NCI-H82 (cell line): ENCODE data around the gene SGMS1.
"Not testable (repeated sequence)": the region's sequence is repeated elsewhere in the genome, so short reads cannot be mapped to it uniquely, and the experiment has no call there.

Experiments used
- DNase-seq: peaks from one replicate; lab custom pipeline; 2025; lab: John Stamatoyannopoulos, UW

SGMS1 gene

DNA sequence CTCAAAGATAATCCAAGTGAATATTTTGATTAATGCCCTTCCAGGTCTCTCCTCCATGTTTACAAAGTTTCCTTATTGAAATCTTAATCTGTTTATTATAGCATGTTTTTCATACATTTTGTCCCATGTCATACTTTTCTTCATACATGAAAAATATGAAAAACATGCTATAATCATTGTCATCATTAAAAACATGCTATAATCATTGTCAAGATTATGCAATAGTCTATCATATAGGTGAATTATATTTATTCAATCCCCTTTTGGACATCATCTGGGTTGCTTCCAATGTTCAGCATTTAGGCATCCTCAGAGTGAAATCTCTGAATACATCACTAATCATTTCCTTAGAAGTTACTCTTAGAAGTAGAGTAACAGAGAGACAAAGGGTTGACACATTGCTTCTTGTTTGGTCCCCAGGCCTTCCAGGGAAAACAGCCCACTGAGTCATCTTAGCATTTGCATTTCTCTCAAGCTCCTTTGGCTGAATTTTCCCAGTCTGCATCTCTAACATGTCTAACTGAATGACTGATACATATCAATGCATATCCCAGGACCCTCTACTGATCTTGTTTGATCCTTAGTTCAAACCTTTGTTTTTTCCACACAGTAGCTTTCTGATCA, 87.0 kb downstream of the SGMS1 start:
- DNase-seq = no peak

DNA sequence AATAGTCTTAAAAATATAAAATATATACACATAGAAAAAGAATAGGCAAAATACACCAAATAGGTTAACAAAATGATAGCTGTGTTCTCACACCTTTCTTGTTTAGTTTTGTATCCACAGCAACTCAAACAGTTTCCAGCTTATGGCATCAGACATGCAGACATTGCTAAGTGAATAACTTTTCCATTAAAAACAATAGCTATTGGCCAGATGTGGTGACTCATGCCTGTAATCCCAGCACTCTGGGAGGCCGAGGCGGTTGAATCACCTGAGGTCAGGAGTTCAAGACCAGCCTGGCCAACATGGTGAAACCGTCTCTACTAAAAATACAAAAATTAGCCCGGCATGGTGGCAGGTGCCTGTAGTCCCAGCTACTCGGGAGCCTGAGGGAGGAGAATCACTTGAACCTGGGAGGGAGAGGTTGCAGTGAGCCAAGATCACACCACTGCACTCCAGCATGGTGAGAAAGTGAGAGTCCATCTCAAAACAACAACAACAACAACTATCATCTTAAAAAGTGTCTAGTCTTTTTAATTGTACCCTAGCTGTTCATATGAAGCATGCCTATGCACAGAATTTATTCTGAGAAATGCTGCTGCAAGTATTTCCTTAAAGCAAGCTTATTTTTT, 88.9 kb downstream of the SGMS1 start:
- DNase-seq = not testable (repeated sequence)

DNA sequence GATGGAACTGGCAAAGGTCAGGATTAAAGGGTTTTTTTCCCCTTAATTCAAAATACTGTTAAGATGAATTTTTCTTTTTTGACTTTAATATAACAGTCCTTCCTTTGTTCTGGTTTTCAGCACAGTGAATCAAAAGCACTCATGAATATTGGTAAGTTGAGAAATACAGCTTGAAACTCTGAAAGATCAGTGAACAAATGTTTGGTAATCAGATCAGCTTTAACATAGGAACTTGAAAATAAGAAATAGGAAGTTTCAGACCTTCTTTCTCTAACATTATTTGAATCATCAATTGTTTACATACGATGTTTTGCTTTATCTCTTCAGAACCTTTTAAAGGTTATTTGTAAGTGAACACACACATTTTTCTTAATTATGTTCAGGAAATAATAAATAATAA, 90.5 kb downstream of the SGMS1 start:
- no peak for DNase-seq

DNA sequence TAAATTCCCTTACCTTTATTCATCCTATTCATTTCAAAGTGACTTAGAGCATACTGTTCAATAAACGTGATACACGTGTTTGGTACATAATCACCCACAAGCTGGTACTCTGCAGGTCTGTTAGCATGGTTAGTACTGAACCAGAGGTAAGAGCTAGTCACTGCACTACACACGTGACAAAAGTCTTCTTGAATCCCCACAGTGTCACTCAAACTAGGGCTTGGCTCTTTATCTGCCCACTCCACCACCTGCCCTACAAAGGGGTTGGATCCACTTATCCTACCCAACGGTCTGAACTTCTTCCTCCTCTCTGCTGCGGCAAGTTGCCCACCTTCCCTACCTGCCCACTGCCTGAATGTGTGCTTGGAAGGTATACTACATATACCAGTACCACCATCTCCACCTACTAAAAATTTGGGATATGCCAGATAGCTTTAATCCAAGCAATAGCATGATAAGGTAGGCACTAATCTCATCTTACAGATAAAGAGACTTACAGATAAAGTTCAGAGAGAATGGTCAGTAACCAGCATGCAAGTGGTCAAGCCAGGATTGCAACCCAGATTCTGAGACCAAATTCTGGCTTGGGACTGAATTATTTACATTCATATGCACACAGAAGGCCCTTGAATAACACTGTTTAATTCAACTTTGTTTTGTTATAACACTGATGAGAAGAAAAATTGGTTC, 92.2 kb downstream of the SGMS1 start:
- DNase-seq = no peak

DNA sequence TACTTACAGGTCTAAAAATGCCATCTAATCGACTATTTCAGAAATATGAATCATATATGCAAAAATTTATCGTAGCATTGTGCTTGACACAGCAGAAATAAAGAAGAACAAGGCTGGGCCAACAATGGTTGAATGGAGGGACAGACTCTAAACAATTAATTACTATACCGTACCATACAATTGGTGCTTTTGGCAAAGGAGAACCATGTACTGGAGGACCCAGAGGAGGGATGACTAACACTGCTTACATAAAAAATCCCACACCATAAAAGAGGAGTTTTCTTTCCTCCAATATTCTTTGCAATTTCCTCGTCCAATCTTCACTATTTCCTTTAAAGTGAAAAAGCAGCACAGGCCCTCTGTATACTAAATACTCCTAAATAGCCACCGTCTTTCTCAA, 94.1 kb downstream of the SGMS1 start:
- DNase-seq = no peak

DNA sequence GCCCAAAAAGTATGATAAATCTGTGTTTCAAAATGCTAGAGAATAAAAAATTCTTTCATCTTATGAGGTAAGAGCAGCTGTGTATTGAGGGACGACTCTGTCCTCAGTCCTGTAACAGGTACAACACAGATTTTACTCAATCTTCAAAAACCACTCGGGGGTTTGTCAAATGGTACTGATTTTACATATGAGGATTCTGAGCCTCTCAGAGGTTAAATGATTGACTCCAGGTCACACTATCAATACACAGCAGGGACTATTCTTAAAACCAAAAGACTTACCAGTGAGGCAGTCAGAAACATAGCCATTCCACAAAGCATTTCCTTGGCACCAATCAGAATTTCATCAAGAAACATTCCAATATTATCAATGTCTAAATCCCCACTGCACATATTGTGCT, 95.5 kb downstream of the SGMS1 start:
- DNase-seq = no peak

DNA sequence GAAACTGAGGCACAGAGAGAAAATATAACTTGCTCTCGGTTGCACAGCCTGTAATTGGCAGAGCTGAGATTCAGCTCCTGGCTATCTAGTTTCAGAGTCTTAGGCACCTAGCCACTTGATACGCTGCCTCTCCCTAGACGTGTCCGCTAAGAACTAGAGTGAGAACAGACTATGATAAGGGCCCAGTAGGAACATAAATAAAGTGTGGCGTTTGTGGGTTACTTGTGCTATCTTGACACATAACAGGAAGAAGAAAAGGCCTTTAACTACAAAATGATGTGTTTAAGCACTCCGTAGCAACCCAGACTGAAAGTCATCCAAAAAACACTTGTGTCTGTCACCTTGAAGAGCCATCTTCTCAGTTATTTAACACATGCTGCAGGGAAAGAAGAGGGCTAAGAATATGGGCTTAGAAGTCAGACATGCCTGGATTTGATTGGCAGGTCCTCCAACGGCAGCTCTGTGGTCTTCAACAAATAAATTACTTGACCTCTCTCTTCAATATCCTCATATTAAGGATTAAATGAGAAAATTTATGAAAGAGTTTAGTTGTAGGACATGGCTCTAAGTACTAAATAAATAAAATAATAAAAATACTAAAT, 96.2 kb downstream of the SGMS1 start:
- DNase-seq = no peak

DNA sequence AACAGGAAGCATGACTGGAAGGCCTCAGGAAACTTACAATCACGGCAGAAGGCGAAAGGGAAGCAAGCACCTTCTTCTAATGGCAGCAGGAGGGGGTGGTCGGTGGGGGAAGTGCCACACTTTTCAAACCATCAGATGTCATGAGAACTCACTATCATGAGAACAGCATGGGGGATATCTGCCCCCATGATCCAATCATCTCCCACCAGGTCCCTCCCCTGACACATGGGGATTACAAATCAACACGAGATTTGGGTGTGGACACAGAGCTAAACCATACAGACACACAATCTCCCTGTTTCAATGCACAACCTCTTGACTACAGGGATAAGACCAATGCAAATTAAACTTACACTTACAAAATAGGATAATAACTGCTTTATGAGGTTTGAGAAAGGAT, 97.6 kb downstream of the SGMS1 start:
- DNase-seq = peak; percentile 6

DNA sequence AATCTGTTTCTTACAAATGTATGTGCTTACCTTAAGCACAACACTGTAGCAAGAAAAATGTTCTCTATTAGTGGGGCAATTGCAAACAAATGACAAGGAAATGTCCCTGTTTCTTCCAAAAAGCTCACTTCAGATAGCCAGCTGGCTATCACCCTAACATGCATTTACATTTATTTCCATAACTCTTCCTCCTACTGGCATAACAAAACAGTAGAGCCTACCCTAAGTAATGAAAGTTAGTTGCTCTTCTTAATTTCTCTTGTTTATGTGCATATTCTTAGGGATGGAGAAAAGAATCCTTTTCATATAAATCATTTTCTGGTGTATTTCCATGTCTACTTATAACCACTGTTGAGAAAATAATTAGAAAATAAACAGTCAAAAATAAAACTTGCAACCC, 100.4 kb downstream of the SGMS1 start:
- no peak for DNase-seq

DNA sequence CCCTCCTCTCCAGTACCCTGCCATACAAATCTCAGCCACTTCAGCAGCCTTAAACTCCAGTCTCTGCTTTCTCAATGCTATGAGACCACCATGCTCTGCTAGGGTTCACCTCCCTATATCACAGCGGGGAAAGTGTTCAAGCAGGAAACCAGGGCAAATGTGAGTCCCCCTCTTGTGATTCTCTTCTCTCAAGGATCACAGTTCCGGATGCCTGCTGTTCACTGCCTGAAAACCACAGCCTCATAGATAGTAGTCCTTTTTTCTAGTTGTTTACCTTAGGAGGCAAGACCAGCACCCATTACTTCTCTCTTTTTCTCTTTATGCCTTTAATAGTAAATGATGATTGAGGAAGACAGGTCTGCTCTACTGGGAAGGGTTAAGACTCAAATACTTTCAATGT, 100.8 kb downstream of the SGMS1 start:
- DNase-seq = no peak

DNA sequence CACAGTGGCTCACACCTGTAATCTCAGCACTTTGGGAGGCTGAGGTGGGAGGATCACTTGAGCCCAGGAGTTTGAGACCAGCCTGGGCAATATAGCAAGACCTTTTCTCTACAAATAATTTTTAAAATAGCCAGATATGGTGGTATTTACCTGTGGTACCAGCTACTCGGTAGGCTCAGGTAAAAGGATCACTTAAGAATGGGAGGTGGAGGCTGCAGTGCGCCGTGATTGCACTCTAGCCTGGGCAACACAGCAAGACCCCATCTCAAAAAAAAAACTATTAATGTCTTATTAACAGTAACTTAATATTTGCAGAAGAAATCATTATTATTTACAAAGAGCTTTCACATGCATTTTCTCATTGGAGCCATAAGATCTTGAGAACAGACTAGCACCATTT, 103.6 kb downstream of the SGMS1 start:
- no peak for DNase-seq

DNA sequence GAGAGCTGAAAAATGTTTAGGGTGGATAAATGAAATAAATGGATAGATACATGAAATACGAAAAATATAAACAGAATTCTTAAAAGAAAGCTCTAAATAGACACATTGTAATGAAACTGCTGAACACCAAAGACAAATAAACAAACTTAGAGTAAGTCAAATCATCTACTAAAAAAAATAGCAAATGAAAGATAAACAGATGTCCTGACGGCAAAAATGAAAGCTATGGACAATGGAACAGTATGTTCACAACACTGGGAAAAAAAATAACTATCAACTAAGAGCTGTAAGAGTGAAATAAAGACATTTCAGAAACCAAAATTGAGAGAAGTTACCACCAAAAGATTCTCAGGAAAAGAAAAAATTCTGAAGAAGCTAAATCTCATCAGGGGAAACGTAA, 106.1 kb downstream of the SGMS1 start:
- no peak for DNase-seq

DNA sequence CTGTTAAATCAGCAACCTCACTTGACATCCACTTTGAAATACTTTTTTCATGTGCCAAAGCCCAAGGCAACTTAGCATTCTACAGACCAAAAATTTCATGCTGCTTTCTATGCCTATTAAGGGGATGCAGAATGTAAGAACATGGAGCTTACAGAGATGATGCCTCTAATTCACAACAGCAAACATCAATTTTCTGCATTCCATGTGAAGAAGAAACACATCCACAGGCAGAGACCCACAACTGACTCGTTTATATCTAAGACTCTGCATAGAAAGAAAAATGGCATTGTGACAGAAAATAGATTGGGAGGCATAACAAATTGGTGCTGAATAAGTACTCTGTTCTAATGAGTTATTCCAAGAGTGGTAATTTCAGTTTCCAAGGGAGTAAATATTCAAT, 107.6 kb downstream of the SGMS1 start:
- DNase-seq = no peak

DNA sequence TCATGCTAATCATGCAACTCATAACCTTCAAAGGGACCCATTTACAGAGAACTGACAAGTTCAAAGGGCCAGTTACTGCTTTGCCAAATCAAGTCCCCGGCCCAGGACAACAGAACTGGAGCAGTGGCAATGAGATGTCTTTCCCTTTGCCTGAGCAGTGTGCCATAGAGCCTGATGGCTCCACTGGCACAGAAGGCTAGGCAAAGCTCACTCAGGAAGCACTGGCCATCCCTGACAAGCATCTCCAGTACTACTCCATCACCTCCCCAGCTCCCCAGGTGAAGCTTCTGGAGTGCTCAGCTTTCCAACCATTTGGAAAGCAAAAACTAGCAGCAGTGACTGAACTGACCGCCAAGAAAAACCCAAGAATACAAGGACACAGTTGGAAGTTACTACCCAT, 108.3 kb downstream of the SGMS1 start:
- no peak for DNase-seq

DNA sequence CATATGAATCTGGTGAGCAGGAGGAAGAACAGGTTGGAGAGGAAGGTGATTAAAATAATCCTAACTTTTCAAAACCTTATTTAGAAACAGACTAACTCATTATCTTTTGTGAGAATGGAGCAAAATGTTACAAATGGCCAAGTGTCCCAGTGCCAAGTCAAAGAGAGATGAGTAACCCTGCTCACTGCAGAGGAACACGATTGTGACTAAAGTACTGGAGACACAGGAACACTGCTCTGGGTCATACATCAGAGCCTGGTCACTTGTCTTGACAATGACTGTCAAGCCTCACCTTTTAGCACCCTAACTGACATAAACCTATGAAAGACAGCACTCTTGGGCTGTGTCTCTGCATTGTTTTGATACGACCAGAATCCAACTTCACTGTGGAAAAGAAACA, 108.8 kb downstream of the SGMS1 start:
- DNase-seq = no peak

DNA sequence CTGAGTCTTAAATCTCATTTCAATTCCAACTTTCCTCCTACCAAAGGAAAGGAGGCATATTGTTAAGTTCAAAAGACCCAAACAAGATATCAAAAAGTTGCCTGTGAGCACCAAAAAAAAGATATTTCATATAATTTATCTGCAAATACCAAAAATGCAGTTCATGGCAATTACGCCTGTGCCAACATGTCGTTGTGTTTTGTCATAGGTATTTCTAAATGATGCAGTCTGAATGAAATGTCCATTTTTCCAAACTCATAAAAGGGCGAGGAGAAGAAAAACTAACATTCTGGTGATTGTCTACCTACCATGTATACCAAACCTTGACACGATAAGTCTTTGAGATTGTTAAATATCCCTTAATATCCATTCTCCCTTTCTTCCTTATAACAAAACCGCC, 109.8 kb downstream of the SGMS1 start:
- no peak for DNase-seq

DNA sequence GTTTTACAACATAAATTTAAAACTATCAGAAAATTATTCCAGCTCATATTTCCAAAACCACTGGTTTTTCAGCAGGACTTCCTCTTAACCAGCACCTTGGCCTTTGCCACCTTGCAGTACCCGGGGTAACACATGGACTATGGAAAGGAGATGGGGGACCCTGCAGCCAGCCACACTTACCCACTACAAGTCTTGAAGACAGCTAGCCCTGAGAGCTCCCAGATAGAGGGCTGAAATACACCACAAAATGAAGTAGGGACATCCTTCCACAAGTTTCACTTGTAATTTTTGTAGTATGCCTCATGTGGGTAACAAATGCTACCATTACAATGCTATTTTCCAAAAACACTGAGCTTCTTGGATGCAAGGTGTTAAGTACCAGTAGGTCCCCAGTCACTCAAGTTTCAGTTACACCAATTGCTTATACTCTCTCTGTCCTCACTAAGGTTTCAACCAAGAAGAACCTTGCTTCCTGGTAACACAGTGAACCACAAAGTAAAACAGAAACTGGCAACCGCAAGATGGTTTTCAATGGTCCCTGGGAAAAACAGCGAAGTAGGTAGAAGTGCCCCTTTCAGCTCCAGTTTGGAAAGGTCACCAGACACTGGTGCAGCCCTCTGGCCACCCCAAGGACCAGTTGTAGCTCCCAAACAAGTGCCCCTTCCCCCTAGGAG, 110.9 kb downstream of the SGMS1 start:
- no peak for DNase-seq

DNA sequence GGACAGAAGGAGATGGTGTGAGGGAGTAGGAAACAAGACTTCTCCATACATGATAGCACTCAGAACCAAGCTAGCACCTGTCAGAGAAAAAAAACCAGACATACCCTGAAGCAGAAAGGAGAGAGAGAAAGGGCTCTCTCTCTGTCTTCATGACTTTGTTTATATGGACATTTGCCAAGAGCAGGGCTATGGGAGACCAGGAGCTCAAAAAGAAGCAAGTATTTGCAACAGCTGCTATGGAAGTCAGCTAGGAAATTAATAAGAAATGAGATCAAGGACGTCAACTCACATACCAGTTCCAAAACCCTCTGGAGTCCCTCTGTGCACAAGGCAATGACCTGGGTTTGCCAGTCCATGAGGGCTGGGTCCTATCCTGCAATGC, 111.6 kb downstream of the SGMS1 start:
- no peak for DNase-seq

DNA sequence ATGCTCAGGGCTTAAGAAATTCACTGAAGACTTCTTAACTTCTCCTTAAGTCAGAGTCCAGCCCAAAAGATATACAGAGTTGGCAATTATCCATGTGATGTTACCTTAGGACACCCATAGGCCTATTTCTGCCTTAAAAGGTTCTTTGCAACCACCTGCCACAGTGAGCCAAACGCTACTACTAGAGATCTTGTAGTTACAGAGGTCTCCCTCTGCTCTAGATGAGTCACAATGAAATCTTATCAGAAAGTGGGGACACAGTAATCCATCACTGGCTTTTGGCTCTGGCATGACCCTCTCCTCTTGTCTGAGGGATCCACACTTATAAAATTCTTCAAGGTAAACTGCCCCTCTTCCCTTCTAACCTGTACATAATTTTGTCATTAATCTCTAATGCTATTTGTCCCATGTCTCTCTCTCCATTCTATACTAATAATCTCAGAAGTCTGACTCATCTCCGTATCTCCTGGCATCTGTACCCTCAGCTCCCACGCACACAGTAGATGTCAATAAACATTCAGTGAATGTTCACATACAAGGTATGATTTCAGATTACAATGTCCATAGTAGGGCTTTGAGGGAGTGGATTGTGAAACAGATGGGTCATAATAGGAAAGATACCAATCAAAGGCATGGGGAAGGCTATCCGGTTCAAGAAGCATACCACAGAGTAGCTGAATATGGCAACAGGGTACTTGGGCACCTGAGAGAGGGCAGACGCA, 112.1 kb downstream of the SGMS1 start:
- DNase-seq = no peak

DNA sequence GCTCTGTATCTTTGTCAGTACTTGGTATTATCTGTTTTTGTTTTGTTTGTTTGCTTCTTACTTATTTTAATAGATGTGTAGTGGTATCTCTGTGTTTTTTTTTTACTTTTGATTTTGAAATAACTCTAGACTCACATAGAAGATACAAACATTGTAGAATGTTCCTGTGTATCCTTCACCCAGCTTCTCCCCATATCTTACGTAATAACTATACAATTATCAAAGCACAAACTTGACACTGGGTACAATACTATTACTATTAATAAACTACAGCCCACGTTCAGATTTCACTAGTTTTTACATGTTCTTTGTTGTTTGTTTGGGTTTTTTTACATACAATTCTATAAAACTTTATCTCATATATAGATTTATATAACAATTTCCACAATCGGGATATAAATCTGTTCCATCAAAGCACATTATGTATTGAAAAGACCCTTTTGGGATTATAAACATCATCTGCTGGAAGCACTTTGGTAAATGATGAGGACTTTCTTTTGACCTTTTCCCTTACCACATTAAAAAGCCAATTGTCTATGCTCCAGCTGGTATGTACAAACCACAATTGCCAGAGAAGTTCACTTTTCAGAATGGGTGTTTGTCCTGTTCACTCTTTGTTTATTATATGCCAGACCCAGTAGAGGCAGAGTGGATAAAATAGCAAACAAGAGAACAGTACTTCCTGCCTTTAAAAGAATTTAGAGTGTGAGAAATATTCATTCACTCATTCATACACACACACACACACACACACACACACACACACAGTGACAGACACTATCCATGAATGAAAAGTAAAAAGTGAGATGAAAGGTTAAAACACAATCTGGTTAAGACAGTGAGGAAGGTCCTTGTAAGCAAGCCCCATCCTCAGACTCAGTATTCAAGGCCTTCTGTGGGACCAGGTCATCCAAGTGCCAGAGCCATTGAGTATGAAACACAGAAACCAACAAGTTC, 113.0 kb downstream of the SGMS1 start:
- DNase-seq = no peak
